WTC11 (cell line): ENCODE data around the gene FAHD2A.

ENCODE experiments used
- ATF2 ChIP-seq: sonication (generic); formaldehyde crosslinking; IDR thresholded peaks from 2 replicates; pipeline ENCODE4 v1.8.1; 2022; ENCODE audit warnings: low read depth, missing genetic modification reagents, borderline replicate concordance
- CREB1 ChIP-seq: sonication (generic); formaldehyde crosslinking; IDR thresholded peaks from 2 replicates; pipeline ENCODE4 v1.8.0; 2023; ENCODE audit warnings: mild to moderate bottlenecking, missing genetic modification reagents
- CTCF ChIP-seq: fragments of 200-600 bp; IDR thresholded peaks from 2 replicates; pipeline ENCODE4 v1.8.0; 2022; ENCODE audit warnings: antibody characterized with exemption
- SMAD4 ChIP-seq: sonication (generic); formaldehyde crosslinking; IDR thresholded peaks from 2 replicates; pipeline ENCODE4 v1.8.0; 2022; ENCODE audit warnings: mild to moderate bottlenecking, missing genetic modification reagents
- SP1 ChIP-seq: sonication (generic); formaldehyde crosslinking; conservative IDR thresholded peaks from 2 replicates; pipeline ENCODE4 v1.8.1; 2022; ENCODE audit warnings: missing genetic modification reagents
- TCF7 ChIP-seq: sonication (generic); formaldehyde crosslinking; IDR thresholded peaks from 2 replicates; pipeline ENCODE4 v1.8.0; 2022; ENCODE audit warnings: mild to moderate bottlenecking, low read depth, missing genetic modification reagents, moderate library complexity
- TEAD4 ChIP-seq: sonication (generic); formaldehyde crosslinking; IDR thresholded peaks from 2 replicates; pipeline ENCODE4 v1.8.0; 2022; ENCODE audit warnings: mild to moderate bottlenecking, missing genetic modification reagents
- ZNF219 ChIP-seq: sonication (generic); formaldehyde crosslinking; IDR thresholded peaks from 2 replicates; pipeline ENCODE4 v1.8.0; 2023; ENCODE audit warnings: missing genetic modification reagents, mild to moderate bottlenecking, borderline replicate concordance
- TF ChIP-seq, protein P1 (sequence below): sonication (generic); formaldehyde crosslinking; IDR thresholded peaks from 2 replicates; pipeline ENCODE4 v1.8.0; 2022; ENCODE audit warnings: mild to moderate bottlenecking, missing genetic modification reagents
- TF ChIP-seq, protein P2 (sequence below): sonication (generic); formaldehyde crosslinking; IDR thresholded peaks from 2 replicates; pipeline ENCODE4 v1.8.1; 2023; ENCODE audit warnings: mild to moderate bottlenecking, missing genetic modification reagents, moderate library complexity
- TF ChIP-seq, protein P3 (sequence below): sonication (generic); formaldehyde crosslinking; conservative IDR thresholded peaks from 2 replicates; pipeline ENCODE4 v1.8.1; 2022; ENCODE audit warnings: mild to moderate bottlenecking, missing genetic modification reagents

DNA sequence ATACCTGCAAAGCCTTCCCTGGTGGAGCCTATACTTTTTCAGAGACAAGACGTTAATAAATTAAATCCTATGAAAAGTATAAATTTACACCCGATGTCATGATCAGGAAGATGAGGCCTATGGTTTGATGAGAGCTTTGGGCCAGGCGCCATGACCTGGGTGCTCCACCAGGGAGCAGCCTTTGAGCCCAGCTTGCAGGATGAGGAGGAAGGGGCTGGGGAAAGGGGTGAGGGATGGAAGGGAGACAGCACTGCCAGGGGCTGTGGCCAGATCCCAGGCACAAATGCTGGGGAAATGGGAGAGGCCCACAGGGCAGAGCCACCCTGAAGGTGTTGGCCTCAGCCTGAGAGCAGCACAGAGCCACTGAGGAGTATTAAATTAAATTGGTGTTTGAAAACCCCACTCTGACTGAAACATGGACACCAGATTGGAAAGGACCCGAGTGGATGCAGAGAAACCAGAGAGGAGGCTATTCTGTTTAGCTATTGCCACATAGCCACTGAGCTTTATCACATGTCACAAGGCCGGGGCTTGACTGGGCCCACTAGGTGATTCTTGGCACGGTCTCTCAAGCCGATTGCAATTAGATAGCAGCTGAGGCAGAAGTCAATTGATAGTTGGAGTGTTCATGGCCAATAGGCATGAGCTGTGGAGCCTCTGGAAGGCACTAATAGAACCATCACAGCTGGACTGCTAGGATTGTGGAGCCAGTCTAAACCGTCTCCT is 9.6 kb upstream of the FAHD2A start:
- no peak for TF ChIP-seq CTCF
- TF ChIP-seq TEAD4 (CRISPR knock-in tag): no peak
- TF ChIP-seq, protein P1, sequence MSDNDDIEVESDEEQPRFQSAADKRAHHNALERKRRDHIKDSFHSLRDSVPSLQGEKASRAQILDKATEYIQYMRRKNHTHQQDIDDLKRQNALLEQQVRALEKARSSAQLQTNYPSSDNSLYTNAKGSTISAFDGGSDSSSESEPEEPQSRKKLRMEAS (CRISPR knock-in tag): no peak
- TF ChIP-seq CREB1 (CRISPR knock-in tag): no peak
- TF ChIP-seq SP1: no peak
- TF ChIP-seq TCF7: no peak
- TF ChIP-seq, protein P2, sequence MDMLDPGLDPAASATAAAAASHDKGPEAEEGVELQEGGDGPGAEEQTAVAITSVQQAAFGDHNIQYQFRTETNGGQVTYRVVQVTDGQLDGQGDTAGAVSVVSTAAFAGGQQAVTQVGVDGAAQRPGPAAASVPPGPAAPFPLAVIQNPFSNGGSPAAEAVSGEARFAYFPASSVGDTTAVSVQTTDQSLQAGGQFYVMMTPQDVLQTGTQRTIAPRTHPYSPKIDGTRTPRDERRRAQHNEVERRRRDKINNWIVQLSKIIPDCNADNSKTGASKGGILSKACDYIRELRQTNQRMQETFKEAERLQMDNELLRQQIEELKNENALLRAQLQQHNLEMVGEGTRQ (CRISPR knock-in tag): no peak
- no peak for TF ChIP-seq SMAD4
- no peak for TF ChIP-seq ATF2 (CRISPR knock-in tag)
- no peak for TF ChIP-seq ZNF219
- TF ChIP-seq, protein P3, sequence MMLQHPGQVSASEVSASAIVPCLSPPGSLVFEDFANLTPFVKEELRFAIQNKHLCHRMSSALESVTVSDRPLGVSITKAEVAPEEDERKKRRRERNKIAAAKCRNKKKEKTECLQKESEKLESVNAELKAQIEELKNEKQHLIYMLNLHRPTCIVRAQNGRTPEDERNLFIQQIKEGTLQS (CRISPR knock-in tag): no peak
